GM12878 (cell line): ENCODE results near the gene PEX16. TPM values are rescaled to one million over a fixed set of nuclear protein-coding genes. Genes with fewer than 3 reads are reported as not detected.
A peak's percentile ranks its signal among the peaks of the same experiment; 100 is the strongest.

Experiments
- BCL3 ChIP-seq: IDR thresholded peaks from 2 replicates; pipeline ENCODE4 v1.6.1; 2011; ENCODE audit warnings: borderline replicate concordance, low read depth, mild to moderate bottlenecking, moderate library complexity, low read length; ENCODE audit not compliant: insufficient read depth, poor library complexity, severe bottlenecking
- IKZF1 ChIP-seq: fragments of 450-650 bp; conservative IDR thresholded peaks from 2 replicates; pipeline ENCODE4 v1.6.1; 2017; ENCODE audit warnings: antibody characterized with exemption, mild to moderate bottlenecking
- MTA2 ChIP-seq: fragments of 450-650 bp; IDR thresholded peaks from 2 replicates; pipeline ENCODE4 v1.6.1; 2016; ENCODE audit warnings: low read depth, mild to moderate bottlenecking, moderate library complexity
- PKNOX1 ChIP-seq: fragments of 450-650 bp; IDR thresholded peaks from 2 replicates; pipeline ENCODE4 v1.6.1; 2016; ENCODE audit warnings: mild to moderate bottlenecking
- RELB ChIP-seq: fragments of 450-650 bp; IDR thresholded peaks from 2 replicates; pipeline ENCODE4 v1.6.1; 2017; ENCODE audit warnings: low read depth, mild to moderate bottlenecking, moderate library complexity
- STAT1 ChIP-seq: fragments of 450-650 bp; conservative IDR thresholded peaks from 2 replicates; pipeline ENCODE4 v1.6.1; 2014; ENCODE audit warnings: antibody characterized with exemption, mild to moderate bottlenecking
- polyA plus RNA-seq, 11 experiments: library from polyadenylated mRNA; depleted of rRNA in 4 of 11; unstranded in 6 of 11; stranded (reverse) in 5 of 11; fragments of >200 nt; fragmentation: Nextera tagmentation in 4 of 11; fragmentation: Illumina TruSeq in 1 of 11; extraction: Ambion mirVana in 4 of 11; extraction: Trizol in 1 of 11; gene quantifications; 1 replicate in 1 of 11; 2 replicates in 10 of 11; pipeline versions ENCODE4 v1.2.1 to v1.2.3, GENCODE V29; 2011 to 2016; ENCODE audit warnings: inconsistent platforms in 2 of 11, missing spikeins in 2 of 11, low read depth in 1 of 11
- total RNA-seq, 4 experiments: library from RNA; depleted of rRNA in 3 of 4; stranded (reverse); fragments of >200 nt in 3 of 4; fragmentation: Illumina TruSeq in 1 of 4; extraction: Trizol in 1 of 4; gene quantifications; 2 replicates each; pipeline versions ENCODE4 v1.2.1 to v1.2.3, GENCODE V29; 2013 to 2021

Gene PEX16
- total and polyA plus RNA-seq, 10 of the 15 experiments (the other 5 are each of a cell fraction or from before 2014, with no cell fraction given), result 1.4 to 53.5 (median 27.6) TPM

GRCh38 chr11:45918331-45918941 is 759 bp upstream of the PEX16 start (continued):
- TF ChIP-seq MTA2 (peak; percentile 8; the same call in 1 of the 2 replicates), STAT1 (0 out of 2 replicates have a peak, but pooled peaks have one; percentile 7), BCL3 (no peak), RELB (0 out of 2 replicates have a peak, but pooled peaks have one; percentile 16), IKZF1 (peak; percentile 20; the same call in 1 of the 2 replicates), PKNOX1 (peak; percentile 57)
